B cell (primary cell): ENCODE data around the gene MUC6. TPM values are rescaled to one million over a fixed set of nuclear protein-coding genes. Genes with fewer than 3 reads are reported as not detected.

ENCODE experiments used
- ATAC-seq: fragments of 200-7000 bp; cut with Tn5 transposase; one replicate; pipeline ENCODE4 v1.10.0; 2021; ENCODE audit warnings: low read depth, mild to moderate bottlenecking, moderate number of reproducible peaks, moderate library complexity
- CTCF ChIA-PET: fragments of 350-600 bp; sonication (Branson Sonifier 250); formaldehyde crosslinking; loops from one replicate; lab custom pipeline; 2021; ENCODE audit warnings: antibody characterized with exemption, inconsistent platforms; lab: Charles Lee
- POLR2A ChIA-PET: fragments of 350-600 bp; sonication (Branson Sonifier 250); formaldehyde crosslinking; loops from one replicate; lab custom pipeline; 2021; ENCODE audit warnings: antibody characterized with exemption; lab: Charles Lee
- DNase-seq: peaks from one replicate; pipeline ENCODE4 v3.0.0; 2013
- H2AFZ ChIP-seq: 2 replicates; pipeline ENCODE4 v1.6.1; 2012; ENCODE audit warnings: mild to moderate bottlenecking, low read depth, low read length; ENCODE audit not compliant: insufficient read depth, poor library complexity, severe bottlenecking
- H3K27ac ChIP-seq, 2 donors: 1 replicate in 1 of 2; 2 replicates in 1 of 2; pipeline ENCODE4 v1.5.1; 2012 to 2013; ENCODE audit warnings: low read length in 2 of 2, mild to moderate bottlenecking in 2 of 2, moderate library complexity in 1 of 2
- H3K27me3 ChIP-seq, 4 experiments: fragments of 200-600 bp in 1 of 4; sonication (generic) in 1 of 4; replicated peaks in 1 of 4; 1 replicate in 2 of 4; 2 replicates in 2 of 4; pipeline versions ENCODE4 v1.6.1 to v1.7.0; 2013 to 2016; ENCODE audit warnings: low read length in 3 of 4, mild to moderate bottlenecking in 2 of 4, mixed read lengths in 1 of 4, moderate library complexity in 1 of 4; ENCODE audit not compliant: insufficient read depth in 4 of 4, control insufficient read depth in 3 of 4; ENCODE audit errors: control extremely low read depth in 1 of 4
- H3K36me3 ChIP-seq, 2 experiments: replicated peaks in 1 of 2; 1 replicate in 1 of 2; 2 replicates in 1 of 2; pipeline versions ENCODE4 v1.6.1 to v1.7.1; 2013; ENCODE audit warnings: low read length in 1 of 2; ENCODE audit not compliant: insufficient read depth in 2 of 2, control insufficient read depth in 1 of 2; ENCODE audit errors: control extremely low read depth in 1 of 2, extremely low read depth in 1 of 2
- H3K4me1 ChIP-seq, 2 donors: fragments of 200-600 bp in 1 of 2; sonication (generic) in 1 of 2; 1 replicate in 1 of 2; 2 replicates in 1 of 2; pipeline versions ENCODE4 v1.5.1 to v1.6.1; 2013 to 2017; ENCODE audit warnings: low read length in 2 of 2; ENCODE audit not compliant: control insufficient read depth in 2 of 2, insufficient read depth in 2 of 2
- H3K4me2 ChIP-seq: replicated peaks from 2 replicates; pipeline ENCODE3; 2012; ENCODE audit warnings: mild to moderate bottlenecking, low read depth, low read length; ENCODE audit not compliant: poor library complexity, severe bottlenecking
- H3K4me3 ChIP-seq, 5 experiments: fragments of 200-600 bp in 1 of 5; sonication (generic) in 1 of 5; 1 replicate in 3 of 5; 2 replicates in 2 of 5; pipeline versions ENCODE4 v1.5.1 to v1.7.0; 2011 to 2016; ENCODE audit warnings: low read length in 4 of 5, mild to moderate bottlenecking in 4 of 5, low read depth in 2 of 5, control low read depth in 1 of 5, moderate library complexity in 1 of 5; ENCODE audit not compliant: insufficient read depth in 1 of 5; ENCODE audit errors: control extremely low read depth in 1 of 5, extremely low read depth in 1 of 5
- H3K79me2 ChIP-seq: fragments of 200-600 bp; sonication (generic); one replicate; pipeline ENCODE4 v1.6.0; 2016; ENCODE audit warnings: low read length; ENCODE audit not compliant: control insufficient read depth, insufficient read depth
- H3K9ac ChIP-seq: fragments of 200-600 bp; sonication (generic); 2 replicates; pipeline ENCODE4 v1.6.1; 2017; ENCODE audit warnings: mild to moderate bottlenecking, low read length, moderate library complexity
- H3K9me3 ChIP-seq, 3 donors: one replicate each; pipeline versions ENCODE4 v1.6.1 to v1.7.1; 2013; ENCODE audit warnings: low read length in 2 of 3; ENCODE audit not compliant: control insufficient read depth in 2 of 3, insufficient read depth in 1 of 3; ENCODE audit errors: control extremely low read depth in 1 of 3
- H4K20me1 ChIP-seq: 2 replicates; pipeline ENCODE4 v1.6.0; 2012; ENCODE audit warnings: mild to moderate bottlenecking, low read length; ENCODE audit not compliant: insufficient read depth, control insufficient read depth, poor library complexity, severe bottlenecking
- H3K27ac Mint-ChIP-seq: one replicate; pipeline ENCODE4 v1.8.0; 2021; ENCODE audit warnings: mixed read lengths
- H3K27me3 Mint-ChIP-seq: one replicate; pipeline ENCODE4 v1.8.0; 2021; ENCODE audit warnings: mixed read lengths
- H3K4me1 Mint-ChIP-seq: one replicate; pipeline ENCODE4 v1.8.0; 2021; ENCODE audit warnings: mixed read lengths
- H3K4me3 Mint-ChIP-seq: one replicate; pipeline ENCODE4 v1.8.0; 2021; ENCODE audit warnings: mixed read lengths
- H3K9me3 Mint-ChIP-seq: one replicate; pipeline ENCODE4 v1.8.0; 2022; ENCODE audit warnings: mixed read lengths; ENCODE audit not compliant: insufficient read depth
- EZH2 ChIP-seq: IDR thresholded peaks from 2 replicates; pipeline ENCODE4 v1.6.1; 2012; ENCODE audit warnings: borderline replicate concordance, low read depth, mild to moderate bottlenecking, moderate library complexity, low read length; ENCODE audit not compliant: insufficient read depth, poor library complexity, severe bottlenecking
- WGBS: methylation state at CpG from one replicate; pipeline ENCODE4 v1.1.5; 2013; ENCODE audit warnings: missing lambda C conversion rate; ENCODE audit not compliant: insufficient coverage; 5-methylcytosine and 5-hydroxymethylcytosine counted together
- intact Hi-C: fragments of 100-400 bp; cut with micrococcal nuclease; formaldehyde crosslinking; loops from one replicate; pipeline ENCODE4 v1.10.0; 2022
- polyA plus RNA-seq: library from polyadenylated mRNA; depleted of rRNA; stranded (reverse); fragments of >200 nt; gene quantifications from 2 replicates; pipeline ENCODE4 v1.2.3, GENCODE V29; 2012
- total RNA-seq, 2 donors: library from RNA; stranded (reverse); fragments of 120-200 nt in 1 of 2; gene quantifications; 1 replicate in 1 of 2; 2 replicates in 1 of 2; pipeline versions ENCODE4 v1.2.3 to v1.2.4, GENCODE V29; 2013 to 2022
- TF ChIP-seq, protein P1 (sequence below): fragments of 200-600 bp; IDR thresholded peaks from one replicate; pipeline ENCODE4 v1.8.0; 2022; ENCODE audit warnings: antibody characterized with exemption, mild to moderate bottlenecking

MUC6 gene
- total and polyA plus RNA-seq, 2 donors (not counting 1 experiment from before 2014, with no cell fraction given): not detected

DNA sequence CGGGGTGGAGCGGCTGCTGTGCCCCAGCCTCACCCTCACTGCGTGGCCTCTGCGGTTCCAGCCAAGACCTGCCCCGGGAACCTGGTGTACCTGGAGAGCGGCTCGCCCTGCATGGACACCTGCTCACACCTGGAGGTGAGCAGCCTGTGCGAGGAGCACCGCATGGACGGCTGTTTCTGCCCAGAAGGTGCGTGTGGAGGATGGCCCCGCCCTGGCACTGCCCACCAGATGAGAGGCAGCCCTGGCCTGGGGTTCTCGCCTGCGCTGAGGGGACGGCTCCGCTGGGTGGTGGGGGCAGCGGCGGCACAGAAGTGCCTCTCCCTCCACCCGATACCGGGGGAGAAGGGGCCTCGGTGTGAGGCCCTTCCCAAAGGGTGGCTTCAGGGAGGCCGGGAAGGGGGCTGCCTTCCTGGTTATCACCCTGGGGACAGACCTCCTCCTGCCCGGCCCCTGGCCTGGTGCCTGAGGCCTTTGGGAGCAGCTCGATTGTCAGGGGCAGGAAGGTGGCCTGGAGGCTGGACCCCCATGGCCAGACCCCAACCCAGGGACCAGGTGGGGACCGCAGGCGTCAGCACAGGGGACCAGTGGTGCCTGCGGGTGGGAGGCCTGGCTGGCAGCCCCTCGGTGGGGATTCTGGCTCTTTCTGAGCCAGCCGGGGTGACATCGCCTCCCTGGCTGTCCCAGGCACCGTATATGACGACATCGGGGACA is 45.2 kb upstream of the MUC6 start:
- Mint-ChIP-seq H3K27me3 (no peaks in the 10 kb centered on the region), H3K4me1 (no peaks in the 10 kb centered on the region)
- TF ChIP-seq, protein P1, sequence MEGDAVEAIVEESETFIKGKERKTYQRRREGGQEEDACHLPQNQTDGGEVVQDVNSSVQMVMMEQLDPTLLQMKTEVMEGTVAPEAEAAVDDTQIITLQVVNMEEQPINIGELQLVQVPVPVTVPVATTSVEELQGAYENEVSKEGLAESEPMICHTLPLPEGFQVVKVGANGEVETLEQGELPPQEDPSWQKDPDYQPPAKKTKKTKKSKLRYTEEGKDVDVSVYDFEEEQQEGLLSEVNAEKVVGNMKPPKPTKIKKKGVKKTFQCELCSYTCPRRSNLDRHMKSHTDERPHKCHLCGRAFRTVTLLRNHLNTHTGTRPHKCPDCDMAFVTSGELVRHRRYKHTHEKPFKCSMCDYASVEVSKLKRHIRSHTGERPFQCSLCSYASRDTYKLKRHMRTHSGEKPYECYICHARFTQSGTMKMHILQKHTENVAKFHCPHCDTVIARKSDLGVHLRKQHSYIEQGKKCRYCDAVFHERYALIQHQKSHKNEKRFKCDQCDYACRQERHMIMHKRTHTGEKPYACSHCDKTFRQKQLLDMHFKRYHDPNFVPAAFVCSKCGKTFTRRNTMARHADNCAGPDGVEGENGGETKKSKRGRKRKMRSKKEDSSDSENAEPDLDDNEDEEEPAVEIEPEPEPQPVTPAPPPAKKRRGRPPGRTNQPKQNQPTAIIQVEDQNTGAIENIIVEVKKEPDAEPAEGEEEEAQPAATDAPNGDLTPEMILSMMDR: no peak
- no peak for TF ChIP-seq EZH2

DNA sequence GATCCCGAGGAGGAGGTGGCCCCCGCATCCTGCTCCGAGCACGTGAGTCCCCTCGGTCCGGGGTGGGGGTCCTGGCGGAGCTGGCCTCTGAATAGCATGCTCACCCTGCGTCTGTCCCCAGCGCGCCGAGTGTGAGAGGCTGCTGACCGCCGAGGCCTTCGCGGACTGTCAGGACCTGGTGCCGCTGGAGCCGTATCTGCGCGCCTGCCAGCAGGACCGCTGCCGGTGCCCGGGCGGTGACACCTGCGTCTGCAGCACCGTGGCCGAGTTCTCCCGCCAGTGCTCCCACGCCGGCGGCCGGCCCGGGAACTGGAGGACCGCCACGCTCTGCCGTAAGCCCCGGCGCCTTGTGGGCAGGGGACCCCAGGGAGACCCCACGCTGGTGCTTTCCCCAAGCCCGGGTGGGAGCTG is 41.7 kb upstream of the MUC6 start:
- H3K9ac ChIP-seq: no peak overlapping the region
- no peak for TF ChIP-seq EZH2
- TF ChIP-seq, protein P1: no peak
- no peaks in the 10 kb centered on the region for H3K79me2 ChIP-seq
- no peak overlapping the region for H3K4me3 ChIP-seq
- ATAC-seq (no peak), DNase-seq (no peak)
- peaks cover 0 to 2% (median 0%) of the 10 kb centered on the region in 4 experiments for H3K27me3 ChIP-seq
- no peak overlapping the region for H2AFZ ChIP-seq
- no peaks in the 10 kb centered on the region for H4K20me1 ChIP-seq
- Mint-ChIP-seq H3K9me3 (no peaks in the 10 kb centered on the region), H3K4me3 (no peak overlapping the region), H3K27ac (no peak overlapping the region), H3K27me3 (no peaks in the 10 kb centered on the region), H3K4me1 (no peaks in the 10 kb centered on the region)
- no peaks in the 10 kb centered on the region for H3K9me3 ChIP-seq
- intact Hi-C loops: no loop called here
- CTCF ChIA-PET: no interaction called here
- POLR2A ChIA-PET: no interaction called here
- H3K27ac ChIP-seq: no peak overlapping the region
- no peak overlapping the region for H3K4me2 ChIP-seq
- WGBS: 89% methylated on average over 35 of the region's 39 CpGs
- no peaks in the 10 kb centered on the region for H3K36me3 ChIP-seq
- H3K4me1 ChIP-seq: no peaks in the 10 kb centered on the region

More for the DNA sequence above, 45.2 kb upstream of the MUC6 start:
- WGBS: 90% methylated on average over 33 of the region's 33 CpGs
- ChIA-PET POLR2A (no interaction called here), CTCF (no interaction called here)
- Histone ChIP-seq H3K4me3 (no peak overlapping the region), H4K20me1 (no peaks in the 10 kb centered on the region), H3K27me3 (no peaks in the 10 kb centered on the region), H3K9me3 (no peaks in the 10 kb centered on the region), H3K36me3 (no peaks in the 10 kb centered on the region), H3K9ac (no peak overlapping the region), H3K4me1 (no peaks in the 10 kb centered on the region), H3K4me2 (no peak overlapping the region), H3K79me2 (no peaks in the 10 kb centered on the region), H3K27ac (no peak overlapping the region), H2AFZ (no peak overlapping the region)
- intact Hi-C loops: no loop called here
- DNase-seq: no peak
- Mint-ChIP-seq H3K9me3 (no peaks in the 10 kb centered on the region), H3K4me3 (no peak overlapping the region), H3K27ac (no peak overlapping the region)
- ATAC-seq: no peak
